GM19099 (cell line): ENCODE data around the gene CACNA1C.

Experiments
- POLR2A ChIP-seq: IDR thresholded peaks from 3 replicates; pipeline ENCODE4 v1.6.1; 2011; ENCODE audit warnings: low read depth; ENCODE audit not compliant: insufficient read length; ENCODE audit errors: extremely low read depth

The CACNA1C gene

GRCh38 chr12:2411616-2412304 lies 359.0 kb downstream of the CACNA1C start:
- TF ChIP-seq POLR2A: no peak

GRCh38 chr12:2412305-2412643 lies 359.5 kb downstream of the CACNA1C start:
- no peak for TF ChIP-seq POLR2A

- TF ChIP-seq POLR2A: no peak
Measured at GRCh38 chr12:2413301-2413700, 360.5 kb downstream of the CACNA1C start.

GRCh38 chr12:2413999-2414792 lies 361.4 kb downstream of the CACNA1C start:
- TF ChIP-seq POLR2A: no peak

GRCh38 chr12:2414810-2415567 lies 362.2 kb downstream of the CACNA1C start:
- no peak for TF ChIP-seq POLR2A

- TF ChIP-seq POLR2A: no peak
Measured at GRCh38 chr12:2415568-2415944, 362.8 kb downstream of the CACNA1C start.

- no peak for TF ChIP-seq POLR2A
Measured at GRCh38 chr12:2416158-2416557, 363.4 kb downstream of the CACNA1C start.

- no peak for TF ChIP-seq POLR2A
Measured at GRCh38 chr12:2417481-2418160, 364.8 kb downstream of the CACNA1C start.

GRCh38 chr12:2418579-2418978 lies 365.8 kb downstream of the CACNA1C start:
- no peak for TF ChIP-seq POLR2A

- TF ChIP-seq POLR2A: no peak
Measured at GRCh38 chr12:2422591-2422990, 369.8 kb downstream of the CACNA1C start.

GRCh38 chr12:2429032-2429431 lies 376.2 kb downstream of the CACNA1C start:
- no peak for TF ChIP-seq POLR2A

GRCh38 chr12:2431810-2432209 lies 379.0 kb downstream of the CACNA1C start:
- no peak for TF ChIP-seq POLR2A

- no peak for TF ChIP-seq POLR2A
Measured at GRCh38 chr12:2432856-2433255, 380.1 kb downstream of the CACNA1C start.

GRCh38 chr12:2435511-2435910 lies 382.7 kb downstream of the CACNA1C start:
- TF ChIP-seq POLR2A: no peak
